Neuronal stem cell (in vitro differentiated cells): ENCODE data around the gene FAAH2.

ENCODE experiments used
- DNase-seq: peaks from one replicate; pipeline ENCODE4 v3.0.0-alpha.2; 2013; ENCODE audit warnings: low spot score
- H2AFZ ChIP-seq: one replicate; pipeline ENCODE4 v1.6.1; 2013; ENCODE audit warnings: mild to moderate bottlenecking, low read length, inconsistent platforms
- H2AK5ac ChIP-seq: 2 replicates; pipeline ENCODE4 v1.6.1; 2013; ENCODE audit warnings: low read depth, mild to moderate bottlenecking, inconsistent platforms, low read length, moderate library complexity, mixed read lengths
- H2BK120ac ChIP-seq: 2 replicates; pipeline ENCODE4 v1.6.1; 2013; ENCODE audit warnings: low read depth, mild to moderate bottlenecking, inconsistent platforms, low read length, moderate library complexity, mixed read lengths
- H2BK12ac ChIP-seq: one replicate; pipeline ENCODE4 v1.6.1; 2013; ENCODE audit warnings: low read length, inconsistent platforms
- H2BK15ac ChIP-seq: 2 replicates; pipeline ENCODE4 v1.6.1; 2013; ENCODE audit warnings: mild to moderate bottlenecking, low read length, inconsistent platforms, mixed read lengths
- H2BK5ac ChIP-seq: one replicate; pipeline ENCODE4 v1.6.1; 2013; ENCODE audit warnings: inconsistent platforms, mild to moderate bottlenecking, low read length, moderate library complexity
- H3K14ac ChIP-seq: one replicate; pipeline ENCODE4 v1.6.1; 2013; ENCODE audit warnings: low read length, inconsistent platforms
- H3K18ac ChIP-seq: 2 replicates; pipeline ENCODE4 v1.6.1; 2013; ENCODE audit warnings: low read length, inconsistent platforms
- H3K23ac ChIP-seq: 2 replicates; pipeline ENCODE4 v1.6.1; 2013; ENCODE audit warnings: low read depth, mild to moderate bottlenecking, mixed read lengths, low read length, inconsistent platforms; ENCODE audit not compliant: poor library complexity
- H3K27ac ChIP-seq: replicated peaks from 3 replicates; pipeline ENCODE4 v1.5.1; 2013; ENCODE audit warnings: low read length, inconsistent platforms
- H3K27me3 ChIP-seq, 3 experiments: 2 replicates each; pipeline ENCODE4 v1.6.1; 2013; ENCODE audit warnings: low read length in 3 of 3, mild to moderate bottlenecking in 2 of 3, inconsistent platforms in 1 of 3, low read depth in 1 of 3, mixed read lengths in 1 of 3, moderate library complexity in 1 of 3; ENCODE audit not compliant: control insufficient read depth in 3 of 3, insufficient read depth in 3 of 3
- H3K36me3 ChIP-seq, 2 donors: replicated peaks in 1 of 2; 2 replicates each; pipeline ENCODE4 v1.6.1; 2013; ENCODE audit warnings: low read length in 2 of 2; ENCODE audit not compliant: control insufficient read depth in 2 of 2, insufficient read depth in 2 of 2
- H3K4ac ChIP-seq: 2 replicates; pipeline ENCODE4 v1.6.1; 2013; ENCODE audit warnings: inconsistent platforms, mild to moderate bottlenecking, low read length, moderate library complexity
- H3K4me1 ChIP-seq, 2 donors: 1 replicate in 1 of 2; 2 replicates in 1 of 2; pipeline ENCODE4 v1.6.1; 2013; ENCODE audit warnings: low read length in 2 of 2, low read depth in 1 of 2; ENCODE audit not compliant: control insufficient read depth in 2 of 2, insufficient read depth in 1 of 2
- H3K4me2 ChIP-seq: one replicate; pipeline ENCODE4 v1.6.1; 2013; ENCODE audit warnings: mild to moderate bottlenecking, low read length, inconsistent platforms; ENCODE audit not compliant: insufficient read depth, poor library complexity, severe bottlenecking
- H3K4me3 ChIP-seq, 2 donors: 2 replicates each; pipeline ENCODE4 v1.5.1; 2013; ENCODE audit warnings: low read length in 2 of 2, mild to moderate bottlenecking in 2 of 2, inconsistent platforms in 1 of 2, moderate library complexity in 1 of 2
- H3K79me1 ChIP-seq: one replicate; pipeline ENCODE4 v1.6.1; 2013; ENCODE audit warnings: low read depth, mild to moderate bottlenecking, inconsistent platforms, low read length, moderate library complexity
- H3K9ac ChIP-seq: one replicate; pipeline ENCODE4 v1.6.1; 2013; ENCODE audit warnings: mild to moderate bottlenecking, low read depth, low read length, inconsistent platforms; ENCODE audit not compliant: poor library complexity
- H3K9me3 ChIP-seq, 2 donors: replicated peaks in 1 of 2; 2 replicates each; pipeline versions ENCODE3 to v1.6.1; 2013; ENCODE audit warnings: low read length in 2 of 2, mild to moderate bottlenecking in 2 of 2, inconsistent platforms in 1 of 2, low read depth in 1 of 2, mixed read lengths in 1 of 2, moderate library complexity in 1 of 2; ENCODE audit not compliant: control insufficient read depth in 2 of 2, insufficient read depth in 1 of 2
- H4K8ac ChIP-seq: one replicate; pipeline ENCODE4 v1.6.1; 2013; ENCODE audit warnings: low read depth, mild to moderate bottlenecking, inconsistent platforms, low read length, moderate library complexity
- H4K91ac ChIP-seq: one replicate; pipeline ENCODE4 v1.6.1; 2013; ENCODE audit warnings: low read length, low read depth, mild to moderate bottlenecking, inconsistent platforms; ENCODE audit not compliant: poor library complexity
- WGBS, 2 donors: extraction: QIAGEN DNeasy Blood & Tissue Kit; methylation state at CpG; one replicate each; pipeline ENCODE4 v1.1.7; 2013; ENCODE audit warnings: missing lambda C conversion rate in 2 of 2, mixed read lengths in 1 of 2; ENCODE audit not compliant: insufficient read length in 2 of 2, insufficient replicate concordance in 1 of 2; ENCODE audit errors: extremely low coverage in 2 of 2; 5-methylcytosine and 5-hydroxymethylcytosine counted together

FAAH2 gene

DNA sequence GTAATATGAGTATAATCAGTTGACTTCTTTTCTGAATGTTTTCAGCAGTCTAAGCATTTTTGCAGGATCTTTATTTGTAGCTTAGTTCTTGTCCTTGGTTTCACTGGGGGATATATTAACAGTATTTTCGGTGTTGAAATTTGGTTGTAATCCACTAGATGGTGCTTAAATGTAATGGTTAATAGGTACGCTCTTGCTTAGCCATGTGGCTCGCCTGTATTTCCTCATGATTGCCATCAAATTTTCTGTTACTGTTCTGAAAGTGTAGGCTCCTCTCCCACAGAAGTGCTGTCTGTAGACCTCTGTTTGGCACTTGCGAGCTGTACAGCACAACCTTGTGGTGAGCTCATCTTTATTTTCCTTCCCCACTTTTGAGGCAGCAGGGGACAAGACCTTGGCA lies 3.9 kb upstream of the FAAH2 start:
- no peak overlapping the region for H4K8ac ChIP-seq
- H2BK15ac ChIP-seq = no peak overlapping the region
- H2AK5ac ChIP-seq = no peak overlapping the region
- WGBS, 2 donors = no CpG with 5 or more reads among the region's 4 CpGs
- no peak for DNase-seq
- no peak overlapping the region for H3K4me3 ChIP-seq
- no peak overlapping the region for H3K9ac ChIP-seq
- H3K79me1 ChIP-seq = no peaks in the 10 kb centered on the region
- no peak overlapping the region for H4K91ac ChIP-seq
- no peak overlapping the region for H3K27ac ChIP-seq
- H3K4me2 ChIP-seq = no peak overlapping the region
- no peak overlapping the region for H2AFZ ChIP-seq
- no peak overlapping the region for H3K14ac ChIP-seq
- H3K4ac ChIP-seq = no peak overlapping the region
- H3K36me3 ChIP-seq = no peaks in the 10 kb centered on the region
- no peak overlapping the region for H2BK5ac ChIP-seq
- no peaks in the 10 kb centered on the region for H3K4me1 ChIP-seq
- no peaks in the 10 kb centered on the region for H3K9me3 ChIP-seq
- no peak overlapping the region for H3K23ac ChIP-seq
- H2BK12ac ChIP-seq = no peak overlapping the region
- H2BK120ac ChIP-seq = no peak overlapping the region
- H3K27me3 ChIP-seq = no peaks in the 10 kb centered on the region
- H3K18ac ChIP-seq = no peak overlapping the region

DNA sequence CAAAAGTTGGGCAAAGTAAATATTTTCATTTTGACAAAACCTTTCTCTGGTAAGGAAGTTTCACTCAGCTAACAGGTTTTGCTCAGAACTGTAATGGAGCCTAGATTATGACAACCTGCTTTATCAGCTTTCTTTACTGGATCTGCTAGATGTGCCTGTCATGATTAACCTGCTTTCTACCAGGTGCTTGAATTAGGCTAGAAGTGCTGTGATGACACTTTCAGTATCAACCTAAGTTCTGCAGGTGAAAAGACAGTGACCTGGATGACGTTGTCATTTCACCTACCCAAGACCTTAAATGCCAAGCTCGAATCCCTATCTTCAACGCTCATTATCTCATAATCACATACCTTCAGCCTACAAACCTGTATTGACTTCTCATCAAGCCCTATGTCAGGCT lies 1.5 kb upstream of the FAAH2 start:
- no peak overlapping the region for H2BK120ac ChIP-seq
- H3K79me1 ChIP-seq = no peaks in the 10 kb centered on the region
- H2BK5ac ChIP-seq = no peak overlapping the region
- H2AFZ ChIP-seq = no peak overlapping the region
- no peak overlapping the region for H3K9ac ChIP-seq
- no peaks in the 10 kb centered on the region for H3K27me3 ChIP-seq
- no peak overlapping the region for H3K18ac ChIP-seq
- no peak overlapping the region for H3K27ac ChIP-seq
- no peak overlapping the region for H3K4me2 ChIP-seq
- no peaks in the 10 kb centered on the region for H3K4me1 ChIP-seq
- H2BK12ac ChIP-seq = no peak overlapping the region
- H3K4me3 ChIP-seq = no peak overlapping the region
- no peak for DNase-seq
- H3K9me3 ChIP-seq = no peaks in the 10 kb centered on the region
- no peaks in the 10 kb centered on the region for H3K36me3 ChIP-seq
- no peak overlapping the region for H3K23ac ChIP-seq
- no peak overlapping the region for H2AK5ac ChIP-seq
- no peak overlapping the region for H3K4ac ChIP-seq
- H4K91ac ChIP-seq = no peak overlapping the region
- H3K14ac ChIP-seq = no peak overlapping the region
- H4K8ac ChIP-seq = no peak overlapping the region
- H2BK15ac ChIP-seq = no peak overlapping the region
- no CpG with 5 or more reads among the region's 3 CpGs for WGBS, 2 donors

DNA sequence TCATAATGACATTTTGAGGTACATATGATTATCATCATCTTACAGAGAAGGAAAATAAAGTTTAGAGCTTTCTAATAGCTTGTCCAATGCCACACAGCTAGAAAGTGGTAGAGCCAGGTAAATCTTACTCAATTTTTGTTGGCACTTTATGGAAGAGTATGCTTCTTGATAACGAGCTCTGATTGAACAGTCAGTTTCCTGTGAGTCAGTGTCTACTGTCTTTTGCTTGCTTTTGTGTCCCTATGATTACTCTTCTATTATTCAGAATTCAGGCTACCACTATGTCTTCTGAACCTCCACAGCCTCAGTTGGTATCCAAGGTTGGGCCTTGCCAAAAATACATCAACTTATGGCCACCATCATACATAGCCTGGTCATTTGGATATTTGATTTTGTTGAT lies 2.6 kb downstream of the FAAH2 start:
- Histone ChIP-seq H3K9me3 (no peaks in the 10 kb centered on the region), H2AFZ (no peak overlapping the region), H2BK120ac (no peak overlapping the region), H2AK5ac (no peak overlapping the region), H3K4me3 (no peak overlapping the region), H3K27ac (no peak overlapping the region), H3K4ac (no peak overlapping the region), H3K23ac (no peak overlapping the region), H2BK15ac (no peak overlapping the region), H3K18ac (no peak overlapping the region), H3K27me3 (no peaks in the 10 kb centered on the region), H3K79me1 (no peaks in the 10 kb centered on the region), H3K4me1 (no peaks in the 10 kb centered on the region), H4K91ac (no peak overlapping the region), H2BK5ac (no peak overlapping the region), H3K4me2 (no peak overlapping the region), H4K8ac (no peak overlapping the region), H2BK12ac (no peak overlapping the region), H3K9ac (no peak overlapping the region), H3K36me3 (no peaks in the 10 kb centered on the region), H3K14ac (no peak overlapping the region)
- DNase-seq = no peak
- no CpG with 5 or more reads among the region's 1 CpG for WGBS, 2 donors

DNA sequence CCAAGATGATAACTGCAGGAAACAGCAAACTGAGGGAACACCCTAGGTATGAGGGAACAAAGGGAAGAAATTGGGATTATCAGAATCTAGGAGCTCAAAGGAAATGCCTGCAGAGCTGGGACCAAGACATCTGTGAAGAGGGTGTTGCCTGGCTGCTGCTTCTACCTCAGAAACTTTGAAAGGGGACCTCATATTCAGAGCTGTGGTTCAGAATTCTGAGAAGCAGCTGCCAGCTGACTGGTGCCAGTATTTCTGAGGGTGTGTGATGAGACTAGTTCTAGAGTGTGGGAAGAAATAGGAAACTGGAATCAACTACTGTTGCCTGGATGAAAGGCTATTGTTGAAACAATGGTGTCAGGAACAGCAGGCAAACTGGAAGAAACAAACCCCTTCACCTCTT lies 8.5 kb downstream of the FAAH2 start:
- no peak overlapping the region for H4K8ac ChIP-seq
- H3K14ac ChIP-seq = no peak overlapping the region

More for the DNA sequence above, 8.5 kb downstream of the FAAH2 start:
- Histone ChIP-seq H2BK120ac (no peak overlapping the region), H2AK5ac (no peak overlapping the region), H3K27me3 (no peaks in the 10 kb centered on the region), H2BK12ac (no peak overlapping the region), H3K4ac (no peak overlapping the region), H4K91ac (no peak overlapping the region), H3K4me1 (no peaks in the 10 kb centered on the region), H3K4me2 (no peak overlapping the region), H3K9ac (no peak overlapping the region), H2AFZ (no peak overlapping the region), H3K36me3 (no peaks in the 10 kb centered on the region), H3K18ac (no peak overlapping the region), H3K79me1 (no peaks in the 10 kb centered on the region), H3K23ac (no peak overlapping the region), H3K4me3 (no peak overlapping the region), H3K27ac (no peak overlapping the region), H2BK15ac (no peak overlapping the region), H3K9me3 (no peaks in the 10 kb centered on the region), H2BK5ac (no peak overlapping the region)
- no peak for DNase-seq
